LNCaP clone FGC (cell line): ENCODE data around the gene MYCT1.
"Not testable (repeated sequence)": the region's sequence is repeated elsewhere in the genome, so short reads cannot be mapped to it uniquely, and the experiment has no call there.

Source experiments
- DNase-seq: peaks from one replicate; pipeline ENCODE4 v3.0.0-alpha.2; 2011; ENCODE audit warnings: low read depth
- H3K4me3 ChIP-seq: 2 replicates; pipeline ENCODE4 v1.5.1; 2011; ENCODE audit warnings: mild to moderate bottlenecking, low read depth, low read length, control low read depth
- TF ChIP-seq, protein P1 (sequence below): IDR thresholded peaks from 2 replicates; pipeline ENCODE4 v1.5.1; 2012; ENCODE audit warnings: mild to moderate bottlenecking; ENCODE audit not compliant: control insufficient read depth, insufficient read depth; ENCODE audit errors: extremely low read depth

MYCT1 gene

DNA sequence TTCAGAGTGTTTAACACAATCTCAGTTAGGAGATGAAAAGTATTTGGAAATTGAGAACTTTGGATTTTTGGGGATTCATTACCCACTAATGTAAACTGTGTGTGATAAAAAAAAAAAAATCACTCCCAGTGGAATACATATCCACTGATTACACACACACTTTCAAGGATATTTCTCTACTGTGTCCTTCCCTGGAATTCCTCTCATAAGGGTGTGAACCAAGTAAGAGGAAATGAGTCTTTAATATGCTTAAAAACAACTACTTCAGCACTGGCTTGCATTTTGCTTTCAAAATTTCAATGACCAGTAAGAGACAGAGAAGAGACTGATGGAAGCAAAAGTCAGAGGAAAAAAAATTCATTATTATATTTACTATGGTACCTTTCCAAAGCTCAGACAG lies 24.5 kb upstream of the MYCT1 start:
- H3K4me3 ChIP-seq: no peak overlapping the region
- TF ChIP-seq, protein P1, sequence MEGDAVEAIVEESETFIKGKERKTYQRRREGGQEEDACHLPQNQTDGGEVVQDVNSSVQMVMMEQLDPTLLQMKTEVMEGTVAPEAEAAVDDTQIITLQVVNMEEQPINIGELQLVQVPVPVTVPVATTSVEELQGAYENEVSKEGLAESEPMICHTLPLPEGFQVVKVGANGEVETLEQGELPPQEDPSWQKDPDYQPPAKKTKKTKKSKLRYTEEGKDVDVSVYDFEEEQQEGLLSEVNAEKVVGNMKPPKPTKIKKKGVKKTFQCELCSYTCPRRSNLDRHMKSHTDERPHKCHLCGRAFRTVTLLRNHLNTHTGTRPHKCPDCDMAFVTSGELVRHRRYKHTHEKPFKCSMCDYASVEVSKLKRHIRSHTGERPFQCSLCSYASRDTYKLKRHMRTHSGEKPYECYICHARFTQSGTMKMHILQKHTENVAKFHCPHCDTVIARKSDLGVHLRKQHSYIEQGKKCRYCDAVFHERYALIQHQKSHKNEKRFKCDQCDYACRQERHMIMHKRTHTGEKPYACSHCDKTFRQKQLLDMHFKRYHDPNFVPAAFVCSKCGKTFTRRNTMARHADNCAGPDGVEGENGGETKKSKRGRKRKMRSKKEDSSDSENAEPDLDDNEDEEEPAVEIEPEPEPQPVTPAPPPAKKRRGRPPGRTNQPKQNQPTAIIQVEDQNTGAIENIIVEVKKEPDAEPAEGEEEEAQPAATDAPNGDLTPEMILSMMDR: no peak
- DNase-seq: no peak

GRCh38 chr6:152680151-152680550 lies 17.5 kb upstream of the MYCT1 start:
- DNase-seq: no peak
- TF ChIP-seq, protein P1: no peak
- H3K4me3 ChIP-seq: no peak overlapping the region

GRCh38 chr6:152680879-152681517 lies 16.7 kb upstream of the MYCT1 start:
- H3K4me3 ChIP-seq: no peak overlapping the region
- TF ChIP-seq, protein P1: no peak
- no peak for DNase-seq

DNA sequence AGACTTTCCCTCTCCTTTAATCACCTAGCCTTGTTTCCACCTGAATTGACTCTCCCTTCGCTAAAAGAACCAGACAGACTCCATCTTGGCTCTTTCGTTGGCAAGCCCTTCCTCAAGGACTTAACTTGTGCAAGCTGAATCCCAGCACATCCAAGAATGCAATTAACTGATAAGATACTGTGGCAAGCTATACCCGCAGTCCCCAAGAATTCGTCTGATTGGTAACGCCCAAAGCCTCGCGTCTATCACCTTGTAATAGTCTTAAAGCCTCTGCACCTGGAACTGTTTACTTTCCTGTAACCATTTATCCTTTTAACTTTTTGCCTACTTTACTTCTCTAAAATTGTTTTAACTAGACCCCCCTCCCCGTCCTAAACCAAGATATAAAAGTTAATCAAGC lies 15.6 kb upstream of the MYCT1 start:
- H3K4me3 ChIP-seq: no peak overlapping the region
- TF ChIP-seq, protein P1: no peak

GRCh38 chr6:152682935-152683334 lies 14.8 kb upstream of the MYCT1 start:
- DNase-seq, H3K4me3 ChIP-seq: not testable (repeated sequence)

More for the DNA sequence above, 15.6 kb upstream of the MYCT1 start:
- no peak for DNase-seq

DNA sequence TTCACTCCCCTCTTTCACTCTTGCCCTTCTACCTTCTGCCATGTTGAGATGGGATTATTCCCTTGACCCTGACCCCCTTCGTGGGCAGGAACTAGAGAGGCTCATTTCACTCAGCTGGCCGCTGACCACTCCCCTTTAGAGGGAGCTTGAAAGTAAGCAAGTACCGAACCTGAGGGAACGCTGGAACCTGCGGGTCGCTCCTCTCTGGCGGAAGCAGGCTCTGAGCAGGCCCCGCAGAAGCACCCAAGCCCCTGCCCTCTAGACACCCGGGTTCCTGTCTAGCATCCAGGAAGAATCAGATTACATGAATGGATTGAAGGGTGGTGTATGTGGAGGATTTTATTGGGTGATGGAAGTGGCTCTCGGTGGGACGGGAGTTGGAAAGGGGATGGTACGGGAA lies 11.9 kb upstream of the MYCT1 start:
- H3K4me3 ChIP-seq: no peak overlapping the region
- no peak for DNase-seq

DNA sequence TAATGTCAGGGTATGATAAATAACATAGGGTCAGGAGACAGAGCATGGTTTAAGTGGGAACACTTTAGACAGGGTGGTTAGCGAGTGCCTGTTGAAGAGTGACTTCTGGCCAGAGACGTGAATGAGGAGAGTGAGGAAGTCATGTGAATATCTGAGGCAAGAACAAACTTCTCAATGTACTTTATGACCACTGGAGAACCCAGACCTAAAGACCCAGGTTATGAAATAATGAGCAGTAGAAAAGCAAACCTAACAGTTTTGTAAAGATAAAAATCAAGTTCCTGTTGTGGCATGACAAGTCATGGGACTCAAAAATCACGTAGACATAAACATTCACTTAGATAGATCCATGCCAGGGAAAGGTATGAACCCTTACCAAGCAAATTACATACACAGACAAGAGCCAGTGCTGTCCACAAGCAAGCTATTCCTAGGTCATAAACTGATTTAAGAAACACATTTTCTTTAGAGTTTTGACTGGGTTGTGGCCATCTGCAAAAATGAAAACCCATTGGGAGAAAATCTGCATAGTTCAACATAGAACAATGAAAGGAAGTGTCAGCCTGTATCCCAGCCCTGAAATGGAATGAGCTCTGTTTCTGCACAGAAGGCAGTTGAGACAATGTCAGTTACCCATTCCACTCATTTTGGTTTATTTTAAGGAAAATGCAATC lies 2.2 kb upstream of the MYCT1 start:
- TF ChIP-seq, protein P1: no peak
- no peak overlapping the region for H3K4me3 ChIP-seq
- no peak for DNase-seq

More for the DNA sequence above, 11.9 kb upstream of the MYCT1 start:
- TF ChIP-seq, protein P1: no peak
